HG03103 (cell line): Measurements from ENCODE around the gene NBPF11.
"Not testable (repeated sequence)": the region's sequence is repeated elsewhere in the genome, so short reads cannot be mapped to it uniquely, and the experiment has no call there.

Source experiments
- ATAC-seq: cut with Tn5 transposase; IDR thresholded peaks from one replicate; pipeline ENCODE4 v1.9.1; 2021; ENCODE audit warnings: low read depth; ENCODE audit not compliant: unreplicated experiment

The NBPF11 gene

DNA sequence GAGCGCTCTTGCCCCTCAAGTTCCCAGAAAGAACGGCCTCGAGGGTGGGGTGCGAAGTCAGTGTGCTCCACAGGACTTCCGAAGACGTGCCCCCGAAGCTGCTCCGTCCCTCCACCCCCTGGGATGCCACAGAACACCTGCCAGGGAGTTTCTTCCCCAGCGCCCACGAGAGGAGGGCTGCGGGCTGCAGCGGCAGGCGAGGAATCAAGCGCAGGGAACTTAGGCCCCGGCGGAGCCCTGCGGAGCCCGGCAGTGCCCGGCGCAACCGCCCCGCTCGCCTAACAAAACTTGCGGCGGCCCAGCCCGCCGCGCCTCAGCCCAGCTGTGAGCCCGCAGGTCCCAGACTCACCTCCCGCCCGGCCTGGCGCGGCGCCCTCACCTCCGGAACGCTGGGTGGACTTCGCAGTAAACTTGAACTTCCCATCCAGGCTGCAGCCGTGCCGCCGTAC lies 686 bp downstream of the NBPF11 start:
- peak; percentile 7 for ATAC-seq

DNA sequence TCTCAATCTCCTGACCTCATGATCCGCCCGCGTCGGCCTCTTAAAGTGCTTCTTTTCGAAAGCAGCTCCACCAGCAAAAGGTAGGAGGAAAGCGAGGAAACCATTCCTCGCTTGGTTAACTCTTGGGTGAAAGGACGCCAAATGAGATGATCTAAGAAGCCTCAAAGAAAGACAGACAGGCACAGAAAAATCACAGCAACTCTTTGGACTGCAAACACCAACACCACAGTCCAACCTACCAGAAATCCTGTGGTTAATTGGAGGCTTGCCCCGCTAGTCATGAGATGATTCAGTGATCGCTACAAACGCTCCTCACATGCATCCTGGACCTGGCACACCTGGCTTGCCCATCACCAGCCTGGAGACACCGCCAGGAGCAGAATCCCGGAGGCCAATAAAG lies 1.1 kb downstream of the NBPF11 start:
- ATAC-seq: not testable (repeated sequence)

DNA sequence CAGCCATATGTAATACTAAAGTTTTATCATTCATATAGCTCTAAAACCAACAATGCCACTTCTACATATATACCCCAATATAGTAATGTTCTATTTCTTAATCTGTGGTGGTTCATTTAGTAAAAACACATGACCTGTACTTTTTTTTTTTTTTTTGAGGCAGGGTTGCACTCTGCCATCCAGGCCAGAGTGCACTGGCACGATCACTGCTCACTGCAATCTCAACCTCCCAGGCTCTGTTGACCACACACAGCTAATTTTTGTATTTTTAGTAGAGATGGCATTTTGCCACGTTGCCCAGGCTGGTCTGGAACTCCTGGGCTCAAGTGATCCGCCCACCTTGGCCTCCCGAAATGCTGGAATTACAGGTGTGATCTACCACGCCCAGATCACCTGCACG lies 2.1 kb downstream of the NBPF11 start:
- ATAC-seq: not testable (repeated sequence)

DNA sequence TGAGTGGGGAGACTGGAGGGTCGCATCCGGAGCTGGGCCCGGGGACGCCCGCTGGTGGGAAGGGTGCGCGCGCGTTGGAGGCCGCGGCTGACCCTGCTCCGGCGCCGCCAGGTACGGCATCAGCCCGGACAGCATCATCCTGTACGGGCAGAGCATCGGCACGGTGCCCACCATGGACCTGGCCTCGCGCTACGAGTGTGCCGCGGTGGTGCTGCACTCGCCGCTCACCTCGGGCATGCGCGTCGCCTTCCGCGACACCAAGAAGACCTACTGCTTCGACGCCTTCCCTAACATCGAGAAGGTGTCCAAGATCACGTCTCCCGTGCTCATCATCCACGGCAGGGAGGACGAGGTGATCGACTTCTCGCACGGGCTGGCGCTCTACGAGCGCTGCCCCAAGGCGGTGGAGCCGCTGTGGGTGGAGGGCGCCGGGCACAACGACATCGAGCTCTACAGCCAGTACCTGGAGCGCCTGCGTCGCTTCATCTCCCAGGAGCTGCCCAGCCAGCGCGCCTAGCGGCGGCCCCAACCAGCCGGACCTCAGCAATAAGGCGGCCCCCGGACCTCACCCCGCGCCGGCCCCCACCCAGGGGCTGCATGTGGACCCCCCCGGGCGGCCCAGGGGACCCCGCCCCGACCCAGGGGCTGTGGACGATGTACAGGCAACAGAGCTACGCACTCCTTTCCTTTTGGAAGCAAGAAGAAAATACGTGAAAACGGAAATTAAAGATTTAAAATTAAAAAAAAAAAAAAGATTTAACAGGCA lies 2.8 kb downstream of the NBPF11 start:
- ATAC-seq: not testable (repeated sequence)

DNA sequence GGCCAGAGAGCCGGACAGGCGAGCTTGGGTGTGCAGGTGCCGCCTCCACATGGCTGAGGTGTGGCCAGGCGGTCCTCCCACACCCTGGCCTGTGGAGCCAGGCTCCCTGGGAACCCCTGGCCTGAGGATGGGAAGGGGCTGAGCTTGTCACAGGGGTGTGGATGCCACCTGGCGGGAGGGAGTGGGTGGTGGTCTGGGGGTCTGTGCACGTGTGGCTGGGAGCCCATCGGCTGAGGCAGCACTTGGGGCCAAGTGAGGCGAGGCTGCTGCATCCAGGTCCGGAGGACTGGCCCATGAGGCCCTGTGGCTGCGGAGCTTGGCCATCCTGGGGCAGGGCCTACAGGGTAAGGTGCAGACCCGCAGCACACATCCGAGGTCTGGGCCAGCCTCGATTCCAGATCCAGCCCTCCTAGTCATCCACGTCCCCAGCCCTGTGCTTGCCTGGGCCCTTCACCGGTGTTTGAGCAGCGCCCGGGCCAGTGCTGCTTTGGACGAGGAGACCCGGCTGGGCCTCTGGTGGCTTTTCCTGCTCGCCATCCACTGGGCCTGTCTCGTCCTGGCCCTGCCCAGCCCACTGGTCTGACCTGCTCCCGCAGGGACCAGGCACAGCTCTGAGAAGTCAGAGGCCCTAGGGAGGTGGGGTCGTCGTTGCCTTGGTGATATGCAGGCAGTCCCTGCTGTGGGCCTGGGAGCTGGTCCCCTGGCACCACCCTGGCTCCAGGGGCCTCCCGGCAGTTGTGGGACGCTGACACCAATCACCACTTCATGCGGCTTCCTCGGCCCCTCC lies 4.8 kb downstream of the NBPF11 start:
- not testable (repeated sequence) for ATAC-seq

- ATAC-seq: not testable (repeated sequence)
Measured at GRCh38 chr1:148146191-148146997, 5.7 kb downstream of the NBPF11 start.

- ATAC-seq: not testable (repeated sequence)
Measured at GRCh38 chr1:148143223-148143622, 8.9 kb downstream of the NBPF11 start.

DNA sequence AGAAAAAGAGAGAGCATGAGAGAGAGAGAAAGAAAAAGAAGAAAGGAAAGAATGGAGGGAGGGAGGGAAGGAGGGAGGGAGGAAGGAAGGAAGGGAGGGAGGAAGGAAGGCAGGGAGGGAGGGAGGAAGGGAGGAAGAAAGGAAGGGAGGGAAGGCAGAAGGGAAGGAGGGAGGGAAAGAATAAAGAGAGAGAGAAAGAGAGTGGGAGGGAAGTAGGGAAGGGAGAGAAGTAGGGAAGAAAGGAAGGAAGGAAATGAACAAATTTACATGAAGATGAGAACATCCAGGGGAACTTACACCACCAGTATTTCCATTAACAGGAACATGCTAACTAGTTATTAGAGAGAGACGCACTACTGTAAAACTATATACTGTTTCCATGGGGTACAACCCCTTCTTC lies 10.1 kb downstream of the NBPF11 start:
- not testable (repeated sequence) for ATAC-seq

DNA sequence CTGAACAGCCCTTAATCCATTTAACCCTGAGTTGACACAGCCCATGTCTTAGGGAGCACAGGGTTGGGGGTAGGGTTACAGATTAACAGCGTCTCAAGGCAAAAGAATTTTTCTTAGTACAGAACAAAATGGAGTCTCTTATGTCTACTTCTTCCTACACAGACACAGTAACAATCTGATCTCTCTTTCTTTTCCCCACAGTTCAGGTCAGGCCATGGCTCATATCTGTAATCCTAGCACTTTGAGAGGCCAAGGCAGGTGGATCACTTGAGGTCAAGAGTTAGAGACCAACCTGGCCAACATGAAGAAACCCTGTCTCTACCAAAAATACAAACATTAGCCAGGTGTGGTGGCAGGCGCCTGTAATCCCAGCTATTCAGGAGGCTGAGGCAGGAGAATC lies 13.5 kb downstream of the NBPF11 start:
- ATAC-seq: not testable (repeated sequence)

- ATAC-seq: not testable (repeated sequence)
Measured at GRCh38 chr1:148122341-148122740, 29.7 kb downstream of the NBPF11 start.

DNA sequence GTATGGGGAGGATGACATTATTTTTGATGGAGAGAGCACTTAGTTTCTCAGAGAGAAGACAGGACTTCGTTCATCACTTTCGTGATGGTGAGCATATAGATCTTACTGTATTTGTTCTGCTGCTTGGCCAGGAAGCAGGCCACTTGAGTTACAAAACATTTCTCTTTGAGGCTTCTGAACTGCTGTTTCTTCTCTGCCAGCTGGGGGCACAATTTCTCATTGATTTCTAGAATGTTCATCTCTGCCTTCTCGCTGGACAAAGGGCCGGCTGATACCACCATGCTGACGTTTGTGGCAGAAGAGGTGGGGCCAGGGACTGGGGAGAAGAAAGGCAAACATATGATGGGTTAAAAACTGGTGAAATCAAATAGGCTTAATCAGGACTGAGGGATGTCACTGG lies 31.7 kb downstream of the NBPF11 start:
- not testable (repeated sequence) for ATAC-seq

DNA sequence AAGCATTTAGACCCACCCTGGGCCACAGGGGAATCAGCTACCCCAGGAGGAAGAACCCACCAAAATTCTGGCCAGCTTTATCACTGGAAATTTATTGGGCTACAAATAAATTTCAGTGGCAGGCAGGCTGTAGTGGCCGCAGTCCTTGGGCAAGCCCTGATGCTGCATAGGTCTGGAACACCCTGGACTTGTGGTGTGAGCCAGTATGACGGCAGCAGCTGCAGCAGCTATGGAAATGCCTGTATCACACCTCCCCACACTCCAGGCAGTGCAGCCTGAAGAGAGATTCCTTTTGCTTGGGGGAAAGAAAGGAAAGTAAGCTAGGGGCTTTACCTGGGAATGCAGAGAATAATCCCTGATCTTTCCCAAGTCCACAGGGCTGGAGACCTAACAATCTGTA lies 56.3 kb downstream of the NBPF11 start:
- ATAC-seq: not testable (repeated sequence)

DNA sequence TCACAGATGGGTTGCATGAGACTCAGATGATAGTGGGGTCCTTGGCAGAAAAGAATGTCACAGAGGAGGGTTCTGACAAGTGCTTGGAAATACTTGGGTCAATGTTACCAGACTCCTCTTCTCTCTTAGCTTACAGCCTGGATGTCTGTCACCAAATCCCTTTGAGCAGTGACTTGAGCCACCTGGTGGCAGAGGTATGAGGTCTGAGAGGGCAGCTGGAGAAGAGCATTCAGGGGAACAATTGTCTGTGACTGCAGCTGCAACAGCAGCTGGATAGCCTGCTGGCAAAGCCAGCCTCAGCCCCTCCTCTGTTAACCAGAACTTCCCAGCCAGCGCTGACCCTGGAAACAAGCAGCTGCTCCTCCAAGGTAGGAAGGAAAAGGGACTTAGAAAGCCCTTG lies 65.9 kb downstream of the NBPF11 start:
- not testable (repeated sequence) for ATAC-seq

DNA sequence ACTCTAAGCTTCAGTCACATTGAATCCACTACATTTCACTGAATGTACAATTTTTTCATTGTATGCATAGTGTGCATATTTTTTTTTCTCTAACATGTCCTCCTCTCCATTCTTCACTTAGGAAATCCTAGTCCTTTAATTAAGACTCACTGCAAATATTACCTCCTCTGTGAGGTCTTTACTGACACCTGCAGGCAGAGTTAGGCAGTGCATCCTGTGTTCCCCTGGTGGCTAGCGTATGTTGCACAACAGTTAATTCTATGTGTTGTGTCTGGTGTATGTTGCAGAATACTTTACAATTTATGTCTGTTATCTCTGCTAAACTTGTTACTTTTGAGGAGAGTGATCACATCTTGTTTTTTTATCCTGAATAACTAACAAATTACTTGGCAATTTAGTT lies 70.9 kb downstream of the NBPF11 start:
- not testable (repeated sequence) for ATAC-seq

DNA sequence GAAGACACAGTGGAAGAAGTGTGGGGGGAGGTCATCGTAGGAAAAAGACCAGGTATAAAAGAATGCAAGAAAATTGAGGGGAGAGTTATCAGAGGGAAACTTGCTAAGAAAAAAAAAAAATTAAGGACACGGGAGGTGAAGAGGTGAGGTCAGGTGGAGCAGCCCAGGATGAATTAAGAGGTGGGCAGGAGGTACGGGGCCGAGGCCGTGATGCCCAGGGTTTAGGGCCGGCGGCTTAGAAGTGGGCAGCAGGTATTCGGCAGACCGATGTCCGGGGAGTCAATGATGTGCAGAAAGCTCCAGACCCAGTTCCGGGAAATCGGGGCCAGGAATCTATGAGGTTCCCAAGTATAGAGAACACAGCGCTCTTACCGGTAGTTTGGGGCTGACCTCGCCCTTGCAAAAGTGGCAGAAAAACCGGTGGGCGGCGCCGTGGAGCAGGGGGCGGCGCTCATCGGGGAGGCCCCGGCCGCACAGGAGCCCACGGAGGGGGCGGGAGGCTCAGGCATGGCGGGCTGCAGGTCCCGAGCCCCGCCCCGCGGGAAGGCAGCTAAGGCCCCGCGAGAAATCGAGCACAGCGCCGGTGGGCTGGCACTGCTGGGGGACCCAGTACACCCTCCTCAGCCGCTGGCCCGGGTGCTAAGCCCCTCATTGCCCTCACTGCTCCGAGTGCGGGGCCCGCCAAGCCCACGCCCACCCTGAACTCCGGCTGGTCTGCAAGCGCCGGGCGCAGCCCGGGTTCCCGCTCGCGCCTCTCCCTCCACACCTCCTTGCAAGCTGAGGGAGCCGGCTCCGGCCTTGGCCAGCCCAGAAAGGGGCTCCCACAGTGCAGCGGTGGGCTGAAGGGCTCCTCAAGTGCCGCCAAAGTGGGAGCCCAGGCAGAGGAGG lies 73.2 kb downstream of the NBPF11 start:
- not testable (repeated sequence) for ATAC-seq

GRCh38 chr1:148078090-148078489 lies 74.0 kb downstream of the NBPF11 start:
- not testable (repeated sequence) for ATAC-seq

- ATAC-seq: not testable (repeated sequence)
Measured at GRCh38 chr1:148077458-148077857, 74.6 kb downstream of the NBPF11 start.

GRCh38 chr1:148073392-148073791 lies 78.7 kb downstream of the NBPF11 start:
- not testable (repeated sequence) for ATAC-seq

GRCh38 chr1:148068606-148069005 lies 83.5 kb downstream of the NBPF11 start:
- not testable (repeated sequence) for ATAC-seq

- ATAC-seq: not testable (repeated sequence)
Measured at GRCh38 chr1:148068201-148068600, 83.9 kb downstream of the NBPF11 start.
